AG08396 (cell line): ENCODE measurements around the gene OR7D2.

Source experiments
- DNase-seq: peaks from one replicate; pipeline ENCODE4 v3.0.0; 2012; ENCODE audit warnings: low spot score, mixed read lengths

Gene OR7D2

DNA sequence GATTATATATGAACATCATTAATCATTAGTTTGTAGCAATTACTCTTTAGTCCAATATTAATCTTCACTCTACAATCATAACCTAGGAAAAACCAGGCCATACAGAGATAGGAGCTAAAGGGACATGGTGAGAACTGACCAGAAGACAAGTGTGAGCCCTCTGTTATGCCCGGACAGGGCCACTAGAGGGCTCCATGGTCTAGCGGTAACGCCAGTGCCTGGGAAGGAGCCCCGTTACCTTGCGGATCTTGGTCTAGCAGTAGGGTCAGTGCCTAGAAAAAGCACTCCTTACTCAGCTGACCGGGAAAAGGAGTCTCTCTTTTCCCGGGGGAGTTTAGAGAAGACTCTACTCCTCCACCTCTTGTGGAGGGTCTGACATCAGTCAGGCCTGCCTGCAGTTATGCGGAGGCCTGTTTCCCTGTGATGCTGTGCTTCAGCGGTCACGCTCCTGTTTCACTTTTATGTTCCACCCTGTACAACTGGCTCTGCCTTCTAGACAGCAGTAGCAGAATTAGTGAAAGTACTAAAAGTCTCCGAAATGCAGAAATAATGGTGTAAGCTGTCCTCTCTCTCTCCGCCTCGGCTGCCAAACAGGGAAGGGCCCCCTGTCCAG, 26.8 kb downstream of the OR7D2 start:
- peak; percentile 52 for DNase-seq

DNA sequence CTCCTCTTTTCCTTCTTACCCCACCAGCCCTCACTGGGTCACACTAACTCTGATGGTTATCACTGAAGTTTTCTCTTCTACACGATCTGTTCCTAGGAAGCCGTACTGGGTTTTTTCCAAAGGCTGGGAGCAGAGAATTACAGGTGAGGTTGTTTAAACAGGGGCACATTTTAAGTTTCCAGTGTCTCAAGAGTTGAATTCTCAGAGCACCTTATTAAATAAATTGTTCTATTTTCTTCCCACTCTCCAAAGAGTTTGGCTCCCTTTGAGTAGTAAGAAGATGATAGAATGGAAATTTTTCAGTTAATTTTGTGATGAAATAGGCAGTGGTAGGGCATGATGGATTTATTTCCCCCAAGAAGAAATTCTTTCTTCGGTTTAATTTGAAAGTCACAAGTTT, 40.7 kb downstream of the OR7D2 start, which contains the start of gene OR7D4:
TSS of gene OR7D4 (minus strand) at position 101 of the 400 bp plus-strand sequence. CDS start 4,752 bp downstream, outside the sequence.
- no peak for DNase-seq
